Breast epithelium (tissue), 3 donors: ENCODE data around the gene DPH5.
"Not testable (repeated sequence)": the region's sequence is repeated elsewhere in the genome, so short reads cannot be mapped to it uniquely, and the experiment has no call there.

Experiments used
- CTCF ChIP-seq, 3 donors: fragments of 450-650 bp; IDR thresholded peaks; one replicate each; pipeline ENCODE4 v1.5.1; 2016 to 2017; ENCODE audit warnings: antibody characterized with exemption in 3 of 3, mild to moderate bottlenecking in 3 of 3, moderate library complexity in 3 of 3
- POLR2A ChIP-seq: fragments of 450-650 bp; IDR thresholded peaks from one replicate; pipeline ENCODE4 v1.6.1; 2016; ENCODE audit warnings: antibody characterized with exemption, mild to moderate bottlenecking, moderate library complexity
- POLR2AphosphoS5 ChIP-seq, 3 donors: sonication (generic); formaldehyde crosslinking; IDR thresholded peaks; one replicate each; pipeline ENCODE4 v1.6.1; 2017; ENCODE audit warnings: antibody characterized with exemption in 3 of 3

GRCh38 chr1:101032129-101032528 lies 6.5 kb upstream of the DPH5 start:
- TF ChIP-seq POLR2A; CTCF (IDR thresholded peaks at IDR 0.05); POLR2AphosphoS5 (IDR thresholded peaks at IDR 0.05): not testable (repeated sequence)
